Effector CD4-positive, alpha-beta T cell (primary cell): ENCODE results near the gene RNU6-1.

Experiments used
- DNase-seq: peaks from one replicate; pipeline ENCODE4 v3.0.0-alpha.2; 2020

RNU6-1 gene

GRCh38 chr15:67832031-67832551, 7.8 kb downstream of the RNU6-1 start:
- no peak for DNase-seq

GRCh38 chr15:67831363-67831762, 8.5 kb downstream of the RNU6-1 start:
- no peak for DNase-seq

- DNase-seq = no peak
Observed at GRCh38 chr15:67829647-67830504, 10.0 kb downstream of the RNU6-1 start.

DNA sequence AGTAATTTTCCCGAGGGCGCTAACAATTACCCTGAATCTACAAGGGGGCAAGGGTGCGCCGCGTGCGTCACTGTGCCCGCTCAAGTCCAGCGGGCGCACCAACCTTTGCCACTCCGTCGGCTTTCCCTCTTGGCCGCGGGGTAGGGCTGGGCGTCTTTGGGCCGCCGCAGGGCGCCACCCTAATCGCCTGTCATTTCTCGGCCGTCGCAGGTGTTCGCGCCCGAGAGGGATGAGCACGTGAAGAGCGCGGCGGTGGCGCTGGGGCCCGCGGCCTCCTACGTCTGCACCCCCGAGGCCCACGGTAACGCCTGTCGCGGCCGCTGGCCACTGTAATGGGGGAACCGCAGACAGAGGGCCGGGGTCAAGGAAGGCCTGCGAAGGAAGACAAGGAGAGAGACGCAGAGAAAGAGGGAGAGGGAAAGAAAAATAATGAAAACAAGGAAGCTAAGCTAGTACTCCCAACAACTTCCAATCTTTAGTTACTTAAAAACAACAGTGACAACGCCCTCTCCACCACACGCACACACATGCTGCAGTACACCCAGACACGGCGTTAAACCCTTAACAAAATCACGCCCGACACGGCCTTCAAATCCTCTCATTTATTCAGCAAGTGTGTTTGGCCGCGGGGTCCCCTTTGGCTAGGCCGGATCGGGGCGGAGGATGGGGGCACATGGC, 10.7 kb downstream of the RNU6-1 start:
- no peak for DNase-seq

GRCh38 chr15:67828278-67828968, 11.4 kb downstream of the RNU6-1 start:
- DNase-seq = no peak

- DNase-seq = no peak
Observed at GRCh38 chr15:67827562-67828277, 12.1 kb downstream of the RNU6-1 start.

GRCh38 chr15:67826717-67827561, 12.9 kb downstream of the RNU6-1 start:
- DNase-seq = no peak

GRCh38 chr15:67825881-67826716, 13.7 kb downstream of the RNU6-1 start:
- no peak for DNase-seq

DNA sequence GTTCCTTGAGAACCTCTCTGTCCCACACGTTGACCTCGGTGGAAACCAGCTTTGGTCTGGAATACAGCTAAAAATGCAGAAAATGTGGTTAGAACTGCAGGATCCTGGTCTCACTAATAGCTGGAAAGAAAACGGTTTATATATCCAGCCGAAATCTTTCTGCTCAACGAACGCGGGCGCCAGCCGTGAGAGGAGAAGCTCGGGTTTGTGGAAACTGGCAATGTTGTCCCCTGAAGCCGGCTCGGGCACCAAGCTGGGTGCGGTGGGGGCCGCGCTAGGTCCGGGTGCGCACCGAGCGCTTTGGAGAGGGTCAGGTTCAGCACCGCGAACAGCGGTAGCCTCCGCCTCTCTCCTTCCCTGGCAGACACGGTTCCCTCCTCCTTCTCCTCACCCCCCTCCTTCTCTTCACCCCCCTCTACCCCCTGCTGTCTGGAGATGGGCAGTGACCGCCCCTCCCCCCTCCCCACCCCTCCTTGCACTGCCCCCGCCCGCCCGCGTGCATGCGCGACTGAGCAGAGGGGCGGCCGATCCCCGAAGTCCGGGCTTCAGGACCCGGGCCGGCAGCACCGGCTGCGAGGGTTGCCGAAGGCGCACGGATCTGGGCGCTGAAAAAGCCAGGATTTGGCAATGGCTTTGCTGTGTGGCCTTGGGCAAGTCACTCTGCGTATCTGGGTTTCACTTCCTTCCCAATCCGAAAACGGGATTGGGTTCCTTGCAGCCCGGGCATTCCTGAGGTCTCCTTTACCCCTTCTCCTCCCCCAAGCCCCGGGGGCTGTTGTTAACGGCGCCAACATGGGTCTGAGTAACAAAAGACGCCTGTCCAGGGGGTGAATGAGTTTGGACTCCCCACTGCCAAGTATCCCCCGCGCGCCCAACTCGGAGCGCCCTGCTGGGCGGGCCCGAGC, 14.6 kb downstream of the RNU6-1 start, which contains the start of gene SKOR1:
Gene SKOR1, plus strand, starts transcription at position 534 of the 905 bp plus-strand sequence. Its CDS starts 94 bp downstream, at position 628.
- no peak for DNase-seq

- no peak for DNase-seq
Observed at GRCh38 chr15:67824197-67824968, 15.5 kb downstream of the RNU6-1 start.

GRCh38 chr15:67823314-67824196, 16.3 kb downstream of the RNU6-1 start:
- DNase-seq = no peak

GRCh38 chr15:67822537-67823313, 17.1 kb downstream of the RNU6-1 start:
- DNase-seq = no peak

- DNase-seq = no peak
Observed at GRCh38 chr15:67821784-67822440, 17.9 kb downstream of the RNU6-1 start.

DNA sequence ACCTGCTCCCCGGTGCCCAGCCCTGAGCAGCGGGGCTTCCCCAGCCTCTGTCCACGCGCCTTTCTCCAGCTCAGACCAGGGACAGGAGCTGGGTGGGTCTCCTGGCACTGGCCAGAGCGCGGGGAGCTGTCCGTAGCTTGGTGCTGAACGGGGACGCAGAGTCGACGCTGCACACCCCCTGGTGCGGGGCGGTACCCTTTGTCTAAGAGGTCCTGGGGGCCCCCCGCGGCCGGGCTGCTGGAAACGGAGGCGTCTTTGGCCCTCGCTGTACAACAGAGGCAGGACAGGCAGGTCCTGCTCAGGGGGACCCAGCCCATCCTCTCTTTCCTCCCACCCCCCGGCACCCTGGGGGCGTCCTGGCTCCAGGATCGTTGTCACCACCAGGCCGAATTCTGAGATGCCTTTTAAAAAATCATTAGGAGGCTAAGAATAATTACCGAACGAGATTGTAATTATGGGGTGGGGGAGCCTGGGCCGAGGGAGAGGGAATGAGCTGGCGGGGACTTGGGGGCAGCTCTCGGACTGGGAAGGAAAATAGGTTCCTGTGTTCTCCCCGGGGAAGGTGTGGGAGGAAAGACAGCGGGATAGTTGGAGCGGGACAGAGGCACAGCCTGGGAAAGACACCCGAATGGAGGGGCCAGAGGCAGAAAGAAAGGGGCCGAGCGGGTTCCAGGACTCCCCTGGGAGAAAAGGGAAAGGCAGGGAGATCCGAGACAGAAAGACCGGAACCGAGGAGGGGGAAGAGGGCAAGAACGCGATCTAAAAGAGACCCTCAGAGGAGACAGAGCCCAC, 18.7 kb downstream of the RNU6-1 start:
- DNase-seq = no peak
